NCI-H1092 (cell line): ENCODE results near the gene RNH1.
A peak's percentile ranks its signal among the peaks of the same experiment; 100 is the strongest.
"Not testable (repeated sequence)": the region's sequence is repeated elsewhere in the genome, so short reads cannot be mapped to it uniquely, and the experiment has no call there.

Source experiments
- DNase-seq: peaks from one replicate; lab custom pipeline; 2025; lab: John Stamatoyannopoulos, UW

RNH1 gene

DNA sequence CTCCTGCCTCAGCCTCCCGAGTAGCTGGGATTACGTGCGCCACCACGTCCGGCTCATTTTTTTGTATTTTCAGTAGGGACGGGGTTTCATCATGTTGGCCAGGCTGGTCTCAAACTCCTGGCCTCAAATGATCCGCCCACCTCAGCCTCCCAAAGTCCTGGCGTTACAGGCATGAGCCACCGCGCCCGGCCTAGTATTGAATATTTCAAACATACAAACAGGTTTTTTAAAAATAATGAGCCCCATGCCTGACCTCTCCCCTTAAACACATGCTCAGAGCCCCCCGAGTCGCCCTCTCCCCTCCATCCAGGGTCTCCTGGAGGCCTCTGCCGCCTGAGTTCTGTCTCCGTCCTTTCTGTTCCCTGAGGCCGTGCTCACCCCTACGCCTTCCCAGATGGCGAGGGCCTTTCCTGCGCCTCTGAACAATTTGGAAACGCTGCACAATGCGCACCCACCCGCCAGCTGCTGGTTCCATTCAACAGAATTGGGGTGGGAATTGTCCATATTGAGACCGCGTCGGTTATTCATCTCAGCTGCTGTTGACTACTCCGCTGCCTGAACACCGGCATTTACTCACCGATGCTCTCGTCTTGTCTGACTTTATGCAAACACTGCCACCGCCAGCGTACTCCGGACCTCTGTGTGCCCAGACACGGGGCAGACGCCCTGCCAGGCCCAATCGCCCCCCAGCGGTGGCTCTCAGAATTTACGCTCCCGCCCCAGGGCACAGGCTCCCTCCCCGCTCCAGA, 13.6 kb upstream of the RNH1 start:
- no peak for DNase-seq

DNA sequence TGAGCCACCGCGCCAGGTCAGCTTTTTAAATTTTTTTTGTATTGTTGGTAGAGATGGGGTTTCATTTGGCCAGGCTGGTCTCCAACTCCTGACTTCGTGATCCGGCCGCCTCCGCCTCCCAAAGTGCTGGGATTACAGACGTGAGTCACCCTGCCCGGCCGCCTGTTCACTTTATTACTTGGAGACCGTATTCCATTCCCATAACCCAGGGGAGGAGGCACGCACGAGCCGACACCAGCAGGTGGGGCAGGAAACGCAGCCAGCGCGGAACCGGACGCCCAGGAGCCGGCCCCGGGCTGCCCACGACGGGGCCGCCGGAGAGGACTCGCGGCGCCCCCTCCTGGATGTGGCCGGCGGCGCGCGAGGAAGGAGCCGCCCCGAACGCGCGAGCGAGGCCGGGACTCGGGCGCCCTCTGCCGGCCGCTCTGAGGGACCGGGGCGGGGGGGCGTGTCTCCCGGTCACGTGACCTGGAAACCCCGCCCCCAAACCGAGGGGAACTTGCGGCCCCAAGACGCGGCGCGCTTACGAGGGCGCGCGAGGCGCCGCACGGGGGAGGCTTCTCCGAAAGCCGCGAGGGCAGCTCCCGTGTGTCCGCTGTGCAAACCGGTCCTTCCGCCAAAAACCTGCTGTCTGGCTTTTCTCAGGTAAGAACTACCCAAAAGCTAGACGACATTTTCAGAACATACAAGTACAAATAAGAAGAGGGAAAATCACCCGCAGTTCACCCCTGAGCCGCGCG, 11.6 kb upstream of the RNH1 start:
- DNase-seq: no peak

DNA sequence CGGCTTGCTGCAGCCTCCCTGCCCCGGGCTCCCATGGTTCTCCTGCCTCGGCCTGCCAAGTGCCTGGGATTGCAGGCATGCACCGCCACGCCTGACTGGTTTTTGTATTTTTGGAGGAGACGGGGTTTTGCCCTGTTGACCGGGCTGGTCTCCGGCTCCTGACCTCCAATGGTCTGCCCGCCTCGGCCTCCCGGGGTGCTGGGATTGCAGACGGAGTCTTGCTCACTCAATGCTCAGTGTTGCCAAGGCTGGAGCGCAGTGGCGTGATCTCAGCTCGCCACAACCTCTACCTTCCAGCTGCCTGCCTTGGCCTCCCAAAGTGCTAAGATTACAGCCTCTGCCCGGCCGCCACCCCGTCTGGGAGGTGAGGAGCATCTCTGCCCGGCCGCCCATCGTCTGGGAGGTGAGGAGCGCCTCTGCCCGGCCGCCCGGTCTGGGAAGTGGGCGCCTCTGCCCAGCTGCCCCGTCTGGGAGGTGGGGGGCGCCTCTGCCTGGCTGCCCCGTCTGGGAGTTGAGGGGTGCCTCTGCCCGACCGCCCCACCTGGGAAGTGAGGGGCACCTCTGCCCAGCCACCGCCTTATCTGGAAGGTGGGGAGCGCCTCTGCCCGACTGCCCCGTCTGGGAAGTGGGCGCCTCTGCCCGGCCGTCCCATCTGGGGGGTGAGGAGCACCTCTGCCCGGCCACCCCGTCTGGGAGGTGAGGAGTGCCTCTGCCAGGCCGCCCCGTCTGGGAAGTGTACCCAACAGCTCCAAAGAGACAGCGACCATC, 10.1 kb upstream of the RNH1 start:
- not testable (repeated sequence) for DNase-seq

DNA sequence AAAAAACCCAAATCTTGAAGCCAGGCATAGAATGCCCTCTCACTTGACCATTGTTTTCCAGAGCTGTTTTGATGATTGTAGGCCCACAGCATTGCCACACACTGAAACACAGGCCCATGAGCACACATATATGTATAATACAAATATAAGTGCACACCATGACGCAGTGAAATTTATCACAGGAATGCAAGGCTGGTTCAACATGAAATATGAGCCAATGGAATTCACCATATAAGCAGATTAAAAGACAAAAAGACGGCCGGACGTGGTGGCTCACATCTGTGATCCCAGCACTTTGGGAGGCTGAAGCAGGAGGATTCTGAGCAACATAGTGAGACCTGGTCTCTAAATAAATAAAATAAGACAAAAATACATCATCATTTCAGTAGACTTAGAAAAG, 9.4 kb upstream of the RNH1 start:
- no peak for DNase-seq

DNA sequence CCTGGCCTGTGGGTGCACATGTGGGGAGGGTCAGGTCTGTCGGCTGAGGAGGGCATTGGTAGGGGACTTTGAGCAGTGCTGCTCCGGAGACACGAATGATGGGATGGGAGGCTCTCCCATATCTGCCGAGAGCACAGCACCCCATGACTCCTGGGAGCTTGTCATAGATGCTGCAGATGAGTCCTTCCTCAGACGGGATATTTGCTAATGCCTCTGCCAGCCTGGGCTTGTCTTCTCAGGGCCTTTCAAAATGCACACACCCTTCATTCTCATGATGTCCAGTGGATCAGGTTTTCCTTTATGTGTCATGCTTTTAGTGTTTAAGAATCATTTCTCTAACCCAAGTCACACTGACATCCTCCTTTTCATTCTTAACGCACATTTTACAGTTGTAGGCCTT, 8.1 kb upstream of the RNH1 start:
- no peak for DNase-seq

DNA sequence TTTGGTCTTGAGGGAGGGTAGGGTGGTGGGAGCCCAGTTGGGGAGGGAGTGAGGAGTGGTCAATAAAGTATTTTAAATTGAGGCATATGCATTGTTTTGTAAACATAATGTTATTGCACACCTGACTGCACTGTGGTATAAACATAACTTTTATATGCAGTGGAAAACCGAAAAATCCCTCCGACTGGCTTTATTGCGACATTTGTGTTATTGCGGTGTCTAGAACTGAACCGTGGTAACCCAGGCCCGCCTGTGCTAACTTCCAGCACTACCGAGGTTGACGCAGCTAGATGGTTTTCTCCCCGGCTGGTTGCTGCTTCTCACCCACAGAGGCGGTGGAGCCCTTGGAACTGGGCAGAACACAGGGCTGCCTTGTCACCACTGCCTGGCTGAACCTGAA, 7.6 kb upstream of the RNH1 start:
- no peak for DNase-seq

DNA sequence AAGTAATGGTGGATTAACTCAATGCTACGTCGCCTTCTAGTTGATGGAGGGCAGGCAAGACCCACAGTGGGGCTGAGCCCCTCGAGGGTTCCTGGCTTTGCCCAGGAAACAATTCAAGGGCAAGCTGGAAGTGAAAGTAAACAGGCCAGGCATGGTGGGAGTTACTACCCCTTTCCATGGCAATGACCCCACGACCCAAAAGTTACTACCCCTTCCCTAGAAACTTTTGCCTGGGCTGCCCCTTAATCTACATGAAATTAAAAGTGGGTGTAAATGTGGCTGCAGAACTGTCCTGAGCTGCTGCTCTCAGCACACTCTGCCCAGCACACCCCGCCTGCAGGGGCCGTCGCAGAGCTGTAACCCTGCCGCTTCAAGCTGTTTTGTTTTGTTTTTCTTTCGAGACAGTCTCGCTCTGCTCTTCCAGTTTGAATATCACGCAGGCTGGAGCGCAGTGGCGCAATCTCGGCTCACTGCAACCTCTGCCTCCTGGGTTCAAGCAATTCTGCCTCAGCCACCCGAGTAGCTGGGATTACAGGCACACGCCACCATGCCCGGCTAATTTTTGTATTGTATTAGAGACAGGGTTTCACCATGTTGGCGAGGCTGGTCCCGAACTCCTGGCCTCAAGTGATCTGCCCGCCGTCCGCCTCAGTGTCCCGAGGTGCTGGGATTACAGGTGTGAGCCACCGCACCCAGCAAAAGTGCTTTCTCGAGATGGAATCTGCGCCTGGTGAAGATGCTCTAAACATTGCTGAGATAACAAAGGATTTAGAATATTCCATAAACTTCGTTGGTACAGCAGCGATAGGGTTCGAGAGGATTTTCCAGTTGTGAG, 5.9 kb upstream of the RNH1 start:
- no peak for DNase-seq

DNA sequence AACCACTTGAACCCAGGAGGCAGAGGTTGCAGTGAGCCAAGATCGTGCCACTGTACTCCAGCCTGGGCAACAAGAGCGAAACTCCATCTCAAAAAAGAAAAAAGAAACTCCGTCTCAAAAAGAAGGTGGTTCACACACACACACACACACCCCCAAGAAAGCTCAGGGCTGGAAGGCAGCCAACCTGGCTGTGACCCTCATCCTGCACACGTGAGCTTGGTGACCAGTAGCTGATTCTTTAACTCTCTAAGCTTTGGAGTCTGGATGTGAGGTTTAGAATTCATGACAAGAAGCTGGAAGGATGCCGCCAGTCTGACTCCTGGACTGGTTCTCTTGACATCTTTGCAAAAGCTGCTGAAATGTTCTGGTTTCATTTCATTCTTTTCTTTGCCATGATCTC, 1.9 kb upstream of the RNH1 start:
- no peak for DNase-seq

DNA sequence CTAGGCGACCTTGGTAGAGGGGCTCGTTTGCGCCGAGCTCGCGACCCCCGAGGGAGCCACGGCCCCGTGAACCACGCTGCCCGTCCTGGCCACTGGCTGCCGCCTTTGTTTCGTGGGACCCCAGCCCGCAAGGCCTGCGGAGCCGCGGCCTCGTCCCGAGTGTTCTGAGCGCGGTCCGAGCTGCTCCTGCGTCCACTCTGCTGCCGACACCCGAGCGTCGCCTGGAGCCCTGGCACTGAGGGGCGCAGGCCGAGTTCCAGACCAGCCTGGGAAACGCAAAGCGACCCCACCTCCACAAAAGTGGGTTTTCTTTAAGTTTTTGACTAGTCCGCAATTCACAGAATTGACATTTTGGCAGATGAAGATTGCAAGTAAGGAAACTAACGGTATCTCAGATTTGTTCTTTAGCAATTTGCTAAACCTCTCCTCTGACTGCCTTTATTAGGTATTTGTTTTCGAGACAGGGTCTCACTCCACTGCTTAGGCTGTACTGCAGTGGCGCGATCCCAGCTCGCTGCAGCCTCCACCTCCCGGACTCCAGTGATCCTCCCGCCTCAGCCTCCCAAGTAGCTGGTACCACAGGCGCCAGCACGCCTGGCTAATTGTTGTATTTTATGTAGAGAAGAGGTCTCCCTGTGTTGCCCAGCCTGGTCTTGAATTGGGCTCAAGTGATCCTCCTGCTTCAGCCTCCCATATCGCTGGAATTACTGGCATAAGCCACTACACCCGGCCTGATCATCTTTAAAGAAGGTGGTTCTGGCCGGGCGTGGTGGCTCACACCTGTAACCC, 879 bp upstream of the RNH1 start:
- no peak for DNase-seq

DNA sequence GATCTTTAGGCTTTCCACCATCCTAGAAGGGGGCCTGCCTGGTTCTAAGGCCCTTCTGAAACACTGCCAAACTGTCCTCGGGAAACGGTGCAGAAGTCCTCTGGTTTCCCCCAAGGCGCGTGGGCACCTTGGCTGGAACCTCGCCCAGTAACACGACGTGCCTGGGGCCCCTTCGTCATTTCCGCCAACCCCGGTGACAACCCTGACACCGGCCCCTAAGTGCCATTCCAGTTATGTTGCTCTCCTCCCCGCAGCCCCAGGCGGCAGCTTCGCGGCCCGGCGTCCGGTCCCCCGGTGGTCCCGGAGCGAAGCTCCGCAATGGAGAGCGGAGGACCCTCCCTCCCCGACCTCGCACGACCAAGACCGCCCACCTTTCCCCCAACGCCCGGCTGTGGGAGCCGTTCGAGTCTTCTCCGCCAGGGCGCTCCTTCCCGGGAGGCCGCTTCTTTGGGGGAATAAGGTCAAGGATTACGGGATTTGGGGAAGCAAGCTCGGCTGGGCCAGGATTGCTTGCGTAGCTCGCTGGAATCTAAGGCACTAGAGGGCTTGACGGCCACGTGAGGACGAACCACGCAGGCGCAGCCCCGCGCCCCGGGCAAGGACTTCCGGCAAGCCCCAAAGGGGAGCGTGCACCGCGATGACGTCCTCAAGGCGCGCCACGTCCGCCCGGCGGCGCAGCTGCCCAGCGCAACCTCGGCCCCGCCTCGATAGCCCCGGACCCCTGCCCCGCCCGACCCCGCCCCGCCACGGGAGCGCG, 626 bp downstream of the RNH1 start:
- DNase-seq: peak; percentile 96

DNA sequence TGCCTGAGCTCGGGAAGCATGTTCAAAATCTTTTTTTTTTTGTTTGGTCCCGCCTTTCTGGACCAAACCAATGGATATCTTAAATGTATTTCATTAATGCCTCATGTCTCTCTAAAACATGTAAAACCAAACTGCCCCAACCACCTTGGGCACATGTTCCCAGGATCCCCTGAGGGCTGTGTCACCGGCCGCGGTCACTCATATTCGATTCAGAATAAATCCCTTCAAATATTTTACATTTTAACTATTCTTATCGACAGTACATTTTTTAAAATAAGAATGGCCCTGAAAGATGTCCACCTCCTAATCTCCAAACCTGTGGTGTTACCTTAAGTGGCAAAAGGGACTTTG, 2.1 kb downstream of the RNH1 start:
- no peak for DNase-seq

DNA sequence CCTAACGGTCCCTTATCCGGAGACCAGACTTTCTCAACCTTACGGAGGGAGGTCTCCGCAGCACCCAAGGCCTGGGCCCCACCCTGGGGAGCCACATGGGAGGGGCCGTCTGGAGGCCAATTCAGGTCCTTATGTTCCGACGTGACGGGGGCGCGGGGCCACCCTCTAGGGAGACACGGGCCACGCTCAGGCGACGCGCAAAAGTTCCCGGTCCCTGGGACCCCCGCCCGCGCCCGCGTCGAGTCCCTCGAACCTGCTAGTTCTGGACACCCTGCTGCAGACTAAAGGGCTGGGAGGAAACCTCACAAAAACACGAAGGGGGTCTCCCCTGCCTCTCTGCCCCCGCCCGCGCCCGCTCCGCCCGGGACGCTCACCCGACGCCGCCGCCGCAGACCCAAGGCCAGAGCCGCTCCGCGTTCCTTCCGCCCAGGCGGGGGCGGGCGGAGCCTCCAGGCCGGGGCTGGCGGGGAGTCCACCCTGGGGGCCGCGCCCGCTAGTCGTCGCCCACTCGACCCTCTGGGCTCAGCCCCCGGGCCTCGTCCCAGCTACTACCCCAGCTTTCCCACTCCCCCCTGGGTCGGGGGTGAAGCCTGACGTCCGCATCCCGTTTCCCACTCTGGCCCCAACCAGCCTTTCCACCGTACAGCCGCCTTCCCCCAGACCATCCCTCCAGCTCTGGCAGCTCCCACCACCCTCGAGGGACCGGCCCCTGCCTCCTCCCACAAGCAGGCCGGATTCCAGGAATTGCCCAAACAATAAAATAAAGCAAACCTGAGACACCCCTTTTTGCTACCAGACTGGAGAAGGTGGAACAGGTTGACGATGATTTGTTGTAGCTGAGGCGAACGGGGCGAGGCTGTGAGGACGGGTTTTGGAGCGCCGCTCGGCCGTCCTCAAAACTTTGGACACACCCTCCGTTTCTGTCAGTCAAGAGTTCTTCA, 2.7 kb downstream of the RNH1 start:
- no peak for DNase-seq

DNA sequence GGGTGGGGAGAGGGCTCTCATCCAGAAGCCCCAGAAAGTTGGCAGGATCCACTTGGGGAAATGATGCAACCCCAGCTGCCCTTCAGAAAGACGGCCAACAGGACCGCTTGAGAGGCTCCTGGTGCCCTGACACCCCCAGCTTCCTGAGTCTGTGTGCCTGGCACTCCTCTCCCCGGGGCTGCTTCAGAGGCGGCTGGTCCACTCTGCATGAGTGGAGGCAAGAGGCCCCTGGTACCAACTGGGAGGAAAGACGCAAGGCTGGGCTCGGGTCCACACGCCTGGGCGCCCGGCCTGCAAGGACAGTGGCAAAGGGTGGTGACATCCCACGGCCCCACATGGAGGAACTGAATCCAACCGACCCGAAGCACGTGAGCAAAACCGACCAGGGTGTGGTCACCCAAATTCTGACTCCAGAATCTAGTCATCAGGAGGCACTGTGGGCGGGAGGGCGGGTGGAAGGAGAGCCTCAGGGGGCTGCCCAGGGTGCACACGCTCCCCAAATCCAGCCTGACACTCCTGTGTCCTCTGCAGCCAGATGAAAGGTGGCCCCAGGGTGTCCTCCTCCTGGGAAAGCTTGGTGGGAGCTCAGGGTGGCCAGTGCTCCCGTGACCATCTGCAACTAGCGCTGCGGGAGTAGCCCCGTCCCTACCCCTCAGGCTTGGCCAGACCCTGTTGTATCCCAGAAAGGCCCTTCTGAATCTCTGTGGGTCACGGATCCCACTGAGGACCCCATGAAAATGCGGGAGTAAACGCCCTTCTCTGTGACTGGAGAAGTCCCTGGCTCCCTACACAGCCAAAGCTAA, 3.7 kb downstream of the RNH1 start:
- DNase-seq: no peak

DNA sequence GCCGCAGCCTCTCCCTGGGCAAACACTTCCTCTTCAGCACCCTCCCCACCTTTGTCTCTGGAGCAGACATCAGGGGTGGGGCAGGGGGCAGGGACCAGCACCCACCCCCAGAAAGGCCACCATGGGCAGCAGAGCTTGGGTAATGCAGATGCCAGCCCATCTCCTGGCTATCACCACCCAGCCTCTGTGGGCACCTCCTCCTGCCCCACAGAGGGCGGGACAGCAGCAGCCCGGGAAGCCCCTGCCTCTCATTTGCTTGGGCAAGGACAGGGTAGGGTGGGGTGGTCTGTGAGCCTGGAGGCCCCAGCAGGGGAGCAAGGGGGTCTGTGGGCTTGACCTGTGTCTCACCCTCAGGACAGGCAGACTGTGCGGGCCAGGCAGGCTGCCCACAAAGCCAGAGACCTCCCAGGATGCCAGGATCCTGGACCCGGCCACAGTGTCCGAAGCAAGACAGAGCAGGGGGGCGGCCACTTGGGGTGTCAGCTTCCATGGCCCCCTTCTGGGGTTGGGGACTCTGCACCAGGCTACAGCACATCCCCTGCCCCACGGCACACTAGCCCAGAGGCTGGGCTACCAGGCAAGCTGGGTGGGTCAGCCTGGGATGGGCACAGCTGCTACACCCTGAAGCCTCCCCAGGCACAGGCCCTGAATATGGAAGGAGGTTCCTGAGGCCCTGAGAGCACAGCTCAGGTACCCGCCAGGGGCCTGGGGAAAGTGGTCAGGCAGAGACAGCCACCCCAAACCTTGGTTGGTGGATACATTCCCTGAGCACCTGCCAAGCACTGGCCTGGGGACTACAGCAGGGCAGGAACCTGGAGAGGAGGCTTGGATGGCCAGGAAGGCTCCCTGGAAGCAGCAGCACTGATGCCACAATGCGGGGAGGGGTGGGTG, 4.5 kb downstream of the RNH1 start:
- DNase-seq: no peak

DNA sequence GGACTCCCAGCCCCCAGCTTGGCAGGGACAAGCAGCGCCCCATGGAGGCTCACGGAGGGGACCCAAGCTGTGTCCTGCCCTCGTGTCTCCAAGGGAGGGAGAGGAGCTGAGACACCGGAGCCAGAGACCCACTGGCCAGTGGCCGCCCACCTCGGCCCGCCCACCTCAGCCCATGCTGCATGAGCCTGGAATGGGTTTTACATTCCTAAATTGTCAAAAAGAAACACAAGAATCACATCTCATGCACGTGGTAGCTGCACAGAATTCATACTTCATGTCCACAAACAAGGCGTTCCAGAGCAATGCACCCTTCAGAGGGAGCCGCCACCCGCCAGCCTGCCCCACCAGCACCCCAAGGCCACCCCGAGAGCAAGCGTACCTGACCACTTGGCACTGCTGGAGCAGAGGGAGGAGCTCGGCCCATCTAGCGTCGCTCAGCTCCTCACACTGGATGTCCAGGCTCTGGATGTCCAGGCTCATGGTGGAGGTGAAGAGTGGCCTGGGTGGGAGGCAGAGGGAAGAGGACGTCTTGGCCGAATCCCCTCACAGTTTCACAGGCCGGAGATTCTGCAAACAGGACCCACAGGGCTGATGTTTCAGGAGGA, 5.3 kb downstream of the RNH1 start:
- no peak for DNase-seq

DNA sequence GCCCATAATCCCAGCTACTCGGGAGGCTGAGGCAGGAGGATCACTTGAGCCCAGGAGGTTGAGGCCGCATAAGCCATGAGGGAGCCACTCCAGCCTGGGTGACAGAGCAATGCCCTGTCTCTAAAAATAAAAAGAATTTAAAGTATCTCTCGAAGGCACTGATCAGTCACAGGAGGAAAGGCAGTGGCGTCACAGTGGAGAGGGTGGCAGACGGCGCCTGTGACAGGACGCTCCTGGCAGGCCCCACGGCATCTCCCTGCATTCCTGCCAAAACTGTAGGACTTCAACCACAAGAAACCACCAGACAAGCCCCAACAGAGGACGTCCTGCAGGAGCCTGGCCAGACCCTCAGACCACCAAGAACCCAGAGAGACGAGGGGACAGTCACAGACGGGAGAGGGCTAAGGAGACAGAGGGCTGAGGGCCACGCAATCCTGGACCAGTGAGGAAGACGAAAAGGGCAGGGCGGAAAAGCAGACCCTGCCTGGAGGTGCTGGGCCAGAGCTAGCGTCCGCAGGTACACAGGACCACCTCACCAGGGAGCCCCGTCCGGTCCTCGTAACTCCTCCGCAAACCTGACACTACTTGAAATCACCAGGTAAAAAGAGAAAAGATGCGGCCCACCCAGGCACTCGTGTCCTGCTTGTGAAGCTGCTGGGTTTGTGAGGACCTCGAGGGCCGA, 5.9 kb downstream of the RNH1 start:
- DNase-seq: no peak
